Heart right ventricle (tissue), 16 donors: Measurements from ENCODE around the gene NCCRP1. TPM values are rescaled to one million over a fixed set of nuclear protein-coding genes. Genes with fewer than 3 reads are reported as not detected.

Experiments
- ATAC-seq, 8 donors: fragments of 200-7000 bp; cut with Tn5 transposase; one replicate each; pipeline ENCODE4 v1.9.1; 2020; ENCODE audit warnings: mild to moderate bottlenecking in 8 of 8, moderate library complexity in 8 of 8, moderate number of reproducible peaks in 1 of 8
- DNase-seq, 2 donors: peaks; one replicate each; pipeline ENCODE4 v3.0.0-alpha.2; 2020
- H3K27ac ChIP-seq, 10 donors: fragments of 200-600 bp; sonication (generic) in 2 of 10; one replicate each; pipeline versions ENCODE4 v1.5.0 to v1.8.0; 2020 to 2022; ENCODE audit warnings: mild to moderate bottlenecking in 3 of 10
- H3K27me3 ChIP-seq, 7 donors: fragments of 200-600 bp; one replicate each; pipeline ENCODE4 v1.8.0; 2021 to 2022; ENCODE audit warnings: mild to moderate bottlenecking in 2 of 7
- H3K36me3 ChIP-seq, 9 donors: fragments of 200-600 bp; sonication (generic) in 1 of 9; one replicate each; pipeline versions ENCODE4 v1.5.0 to v1.8.0; 2020 to 2022; ENCODE audit warnings: mild to moderate bottlenecking in 2 of 9
- H3K4me1 ChIP-seq, 9 donors: fragments of 200-600 bp; sonication (generic) in 1 of 9; one replicate each; pipeline versions ENCODE4 v1.5.0 to v1.8.0; 2020 to 2022; ENCODE audit warnings: mild to moderate bottlenecking in 4 of 9
- H3K4me3 ChIP-seq, 10 donors: fragments of 200-600 bp; sonication (generic) in 2 of 10; one replicate each; pipeline versions ENCODE4 v1.5.0 to v1.8.0; 2020 to 2022; ENCODE audit warnings: mild to moderate bottlenecking in 7 of 10, moderate library complexity in 2 of 10
- H3K9me3 ChIP-seq, 11 donors: fragments of 200-600 bp in 10 of 11; sonication (generic) in 2 of 11; one replicate each; pipeline versions ENCODE4 v1.5.0 to v1.8.0; 2013 to 2022; ENCODE audit warnings: mild to moderate bottlenecking in 2 of 11, control low read depth in 1 of 11, moderate library complexity in 1 of 11
- WGBS, 2 donors: extraction: QIAGEN DNeasy Blood & Tissue Kit; methylation state at CpG; one replicate each; pipeline ENCODE4 v1.1.7; 2013; ENCODE audit warnings: inconsistent platforms in 1 of 2; 5-methylcytosine and 5-hydroxymethylcytosine counted together
- intact Hi-C, 10 donors: fragments of 100-400 bp; cut with DNase I; formaldehyde crosslinking; loops; one replicate each; pipeline versions ENCODE4 v1.11.1 to v1.14.2; 2022
- polyA plus RNA-seq, 2 donors: library from polyadenylated mRNA; stranded (reverse); fragments of 200-250 nt; gene quantifications; one replicate each; pipeline ENCODE4 v1.2.3, GENCODE V29; 2013
- total RNA-seq, 10 donors: library from RNA; stranded (reverse); fragmentation: NEBNext Ultra II Directional in 3 of 10; extraction: Animal tissue kit (Norgen Biotek cat#: 25700) in 3 of 10; gene quantifications; one replicate each; pipeline versions ENCODE4 v1.2.1 to v1.2.4, GENCODE V29; 2021 to 2023
- TF ChIP-seq, protein P1 (sequence below), 9 donors: fragments of 200-600 bp; sonication (generic) in 2 of 9; IDR thresholded peaks; one replicate each; pipeline versions ENCODE4 v1.5.0 to v1.8.0; 2021 to 2022; ENCODE audit warnings: antibody characterized with exemption in 9 of 9, mild to moderate bottlenecking in 5 of 9, moderate library complexity in 1 of 9
- donor health status: Arrhythmogenic right ventricular cardiomyopathy.
- donor health status: ischemic (EF 13 %, LVEDD 7.1; RV severe dilation, severe dysfunction).
- donor health status: healthy with polysubstance abuse.
- donor health status: DM: no; HTN: yes; CAD: no.
- donor health status: DM: no; HTN: no; CAD: no.
- donor health status: ischemic (EF 25% LVEDD 6.9; RV normal size, moderate dysfunction).
- donor health status: ischemic (EF 25% LVEDD 5.7; RV mildly dilated, moderate dysfunction).
- donor health status: healthy.
- donor health status: DM: yes; HTN: yes; CAD: no.
- donor health status: Ischemic cardiomyopathy.
- donor health status: ischemic (EF 35%, LVEDD 5.7; RV mildly dilated, moderate dysfunction).
- donor health status: nonischemic (EF 11% LVEDD 7.7; RV severe dilation, severe dysfunction).
- donor health status: DM: yes; HTN: yes; CAD: no.
- donor health status: PGD.
- donor health status: ischemic (EF 29% LVEDD 5.4; RV normal size, mild dysfunction).
- donor health status: nonischemic (EF 23%, LVEDD 6.1; RV moderate dilation, normal function).

The NCCRP1 gene
- total and polyA plus RNA-seq, 12 donors: 0.03 TPM; not detected in 11

DNA sequence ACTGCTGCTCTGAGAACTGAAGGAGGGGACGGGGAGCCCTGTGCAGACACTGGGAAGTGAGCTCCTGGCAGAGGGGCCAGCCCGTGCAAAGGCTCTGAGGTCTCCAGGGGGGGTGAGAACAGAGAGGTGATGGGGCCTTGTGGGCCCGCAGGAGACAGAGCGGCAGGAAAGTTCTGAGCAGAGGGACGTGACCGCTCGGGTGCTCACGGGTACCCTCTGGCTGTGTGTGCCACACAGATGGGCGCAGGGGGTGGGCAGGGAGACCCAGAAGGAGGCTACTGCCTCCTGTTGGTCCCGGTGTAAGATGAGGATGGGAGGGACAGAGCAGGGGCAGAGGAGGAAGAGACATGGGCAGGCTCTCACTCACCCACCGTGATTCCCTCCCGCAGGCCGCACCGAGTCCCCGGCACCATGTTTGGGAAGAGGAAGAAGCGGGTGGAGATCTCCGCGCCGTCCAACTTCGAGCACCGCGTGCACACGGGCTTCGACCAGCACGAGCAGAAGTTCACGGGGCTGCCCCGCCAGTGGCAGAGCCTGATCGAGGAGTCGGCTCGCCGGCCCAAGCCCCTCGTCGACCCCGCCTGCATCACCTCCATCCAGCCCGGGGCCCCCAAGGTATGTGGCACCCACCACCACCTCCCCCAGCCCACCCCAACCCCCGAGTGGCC, 27.5 kb upstream of the NCCRP1 start:
- Histone ChIP-seq H3K9me3 (no peaks in the 10 kb centered on the region), H3K4me1 (peaks cover 0 to 21% (median 14%) of the 10 kb centered on the region in 9 donors), H3K4me3 (no peak overlapping the region), H3K36me3 (peaks cover 0 to 37% (median 9%) of the 10 kb centered on the region in 9 donors), H3K27ac (no peak overlapping the region), H3K27me3 (no peaks in the 10 kb centered on the region)
- 93 to 95% methylated on average over 30 to 36 of the region's 36 CpGs for WGBS, 2 donors
- no peak for ATAC-seq
- TF ChIP-seq, protein P1, sequence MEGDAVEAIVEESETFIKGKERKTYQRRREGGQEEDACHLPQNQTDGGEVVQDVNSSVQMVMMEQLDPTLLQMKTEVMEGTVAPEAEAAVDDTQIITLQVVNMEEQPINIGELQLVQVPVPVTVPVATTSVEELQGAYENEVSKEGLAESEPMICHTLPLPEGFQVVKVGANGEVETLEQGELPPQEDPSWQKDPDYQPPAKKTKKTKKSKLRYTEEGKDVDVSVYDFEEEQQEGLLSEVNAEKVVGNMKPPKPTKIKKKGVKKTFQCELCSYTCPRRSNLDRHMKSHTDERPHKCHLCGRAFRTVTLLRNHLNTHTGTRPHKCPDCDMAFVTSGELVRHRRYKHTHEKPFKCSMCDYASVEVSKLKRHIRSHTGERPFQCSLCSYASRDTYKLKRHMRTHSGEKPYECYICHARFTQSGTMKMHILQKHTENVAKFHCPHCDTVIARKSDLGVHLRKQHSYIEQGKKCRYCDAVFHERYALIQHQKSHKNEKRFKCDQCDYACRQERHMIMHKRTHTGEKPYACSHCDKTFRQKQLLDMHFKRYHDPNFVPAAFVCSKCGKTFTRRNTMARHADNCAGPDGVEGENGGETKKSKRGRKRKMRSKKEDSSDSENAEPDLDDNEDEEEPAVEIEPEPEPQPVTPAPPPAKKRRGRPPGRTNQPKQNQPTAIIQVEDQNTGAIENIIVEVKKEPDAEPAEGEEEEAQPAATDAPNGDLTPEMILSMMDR (IDR thresholded peaks at IDR 0.05): no peak
- no peak for DNase-seq
- intact Hi-C loops: no loop called here

DNA sequence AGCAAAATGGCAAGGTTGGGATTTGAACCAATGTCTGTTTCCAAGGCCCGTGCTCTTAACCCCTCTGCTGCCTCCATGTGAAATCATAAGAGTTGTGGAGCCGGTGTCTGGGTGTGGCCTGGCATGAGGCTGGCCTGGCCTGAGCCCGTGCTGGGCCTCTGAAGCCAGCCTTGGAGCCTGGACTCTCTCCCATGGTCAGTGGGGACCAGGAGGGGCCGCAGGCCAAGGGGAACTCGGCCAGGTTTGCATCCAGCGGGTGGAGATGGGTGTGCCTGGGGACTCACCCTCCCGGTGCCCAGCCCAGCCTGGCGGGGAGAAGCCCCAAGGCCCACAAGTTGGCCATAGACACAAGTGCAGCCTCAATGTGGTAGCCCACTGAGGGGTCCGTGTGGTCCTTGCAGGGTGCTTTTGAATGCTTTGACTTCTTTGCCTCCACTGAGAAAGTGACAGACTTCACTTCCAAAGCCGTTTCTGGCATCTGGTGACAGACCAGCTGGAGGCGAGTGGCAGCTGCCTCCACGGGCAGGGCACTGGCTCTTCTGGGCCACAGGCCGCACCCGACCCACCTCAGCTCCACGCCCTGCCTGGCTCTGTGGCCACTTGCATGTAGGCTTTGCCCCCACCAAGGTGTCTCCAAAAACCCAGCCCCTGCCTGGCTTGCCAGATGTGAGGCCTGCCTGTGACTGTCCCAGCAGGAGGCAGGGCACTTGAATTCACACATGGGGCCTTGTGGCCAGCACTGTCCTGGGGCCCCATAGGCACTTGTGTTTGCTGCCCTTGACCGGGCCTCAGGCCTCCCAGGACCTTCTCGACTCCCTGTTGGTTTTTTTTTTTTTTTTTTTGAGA, 26.2 kb upstream of the NCCRP1 start:
- ATAC-seq (no peak), DNase-seq (no peak)
- H3K27ac ChIP-seq: no peak overlapping the region
- peaks cover 0 to 51% (median 9%) of the 10 kb centered on the region in 9 donors for H3K36me3 ChIP-seq
- peaks cover 0 to 19% (median 14%) of the 10 kb centered on the region in 9 donors for H3K4me1 ChIP-seq
- no peak overlapping the region for H3K4me3 ChIP-seq
- H3K27me3 ChIP-seq: no peaks in the 10 kb centered on the region
- H3K9me3 ChIP-seq: no peaks in the 10 kb centered on the region
- 78 to 81% methylated on average over 17 of the region's 17 CpGs for WGBS, 2 donors
- intact Hi-C loops: no loop called here
- TF ChIP-seq, protein P1 (IDR thresholded peaks at IDR 0.05): no peak

DNA sequence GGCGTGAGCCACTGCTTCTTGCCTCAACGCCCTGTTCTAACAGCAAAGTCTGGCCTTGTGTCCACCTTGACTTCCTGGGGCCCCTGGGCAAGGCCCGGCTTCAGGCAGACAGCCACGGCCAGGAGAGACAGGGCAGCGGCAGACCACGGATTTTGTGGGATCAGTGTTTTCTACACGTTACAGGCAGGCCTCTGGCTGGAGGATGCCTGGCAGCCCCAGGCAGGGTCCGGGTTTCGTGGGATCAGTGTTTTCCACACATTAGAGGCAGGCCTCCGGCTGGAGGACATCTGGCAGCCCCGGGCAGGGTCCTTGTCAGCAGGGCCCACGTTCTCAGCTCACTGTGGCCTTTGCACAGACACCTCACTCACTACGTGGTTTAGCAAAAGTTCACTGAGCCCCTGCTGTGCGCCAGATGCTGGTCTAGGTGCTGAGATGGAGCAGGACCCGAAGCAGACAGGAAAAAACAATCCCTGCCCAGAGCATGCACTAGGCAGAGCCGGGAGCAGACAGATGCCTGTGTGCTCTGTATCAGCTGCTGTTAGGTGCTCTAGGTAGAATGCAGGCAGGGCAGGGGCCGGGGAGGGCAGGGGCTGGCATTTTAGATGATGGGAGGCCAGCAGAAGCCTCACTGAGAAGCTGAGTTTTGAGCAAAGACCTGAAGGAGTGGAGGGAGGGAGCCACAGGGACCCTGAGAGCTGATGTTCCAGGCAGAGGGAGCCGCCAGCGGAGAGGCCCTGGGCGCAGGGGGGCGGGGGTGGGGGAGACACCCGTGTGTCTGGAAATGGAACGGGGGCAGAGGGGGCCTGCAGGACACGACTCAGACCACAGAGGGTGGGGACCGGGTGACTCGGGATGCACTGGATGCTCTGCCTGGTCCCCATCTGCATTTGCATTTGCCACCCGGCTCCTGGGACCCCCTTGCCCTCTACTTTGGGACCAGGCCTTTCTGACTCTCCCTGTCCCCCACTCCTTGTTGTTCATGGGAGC, 25.0 kb upstream of the NCCRP1 start:
- Histone ChIP-seq H3K4me3 (no peak overlapping the region), H3K27ac (no peak overlapping the region), H3K27me3 (no peaks in the 10 kb centered on the region), H3K36me3 (peaks cover 0 to 62% (median 9%) of the 10 kb centered on the region in 9 donors), H3K9me3 (no peaks in the 10 kb centered on the region), H3K4me1 (peaks cover 0 to 10% (median 5%) of the 10 kb centered on the region in 9 donors)
- no peak for ATAC-seq
- TF ChIP-seq, protein P1 (IDR thresholded peaks at IDR 0.05): no peak
- intact Hi-C loops: no loop called here
- 80 to 81% methylated on average over 27 of the region's 27 CpGs for WGBS, 2 donors
- DNase-seq: no peak
